ENCODE data around the gene RICTOR.

DNA sequence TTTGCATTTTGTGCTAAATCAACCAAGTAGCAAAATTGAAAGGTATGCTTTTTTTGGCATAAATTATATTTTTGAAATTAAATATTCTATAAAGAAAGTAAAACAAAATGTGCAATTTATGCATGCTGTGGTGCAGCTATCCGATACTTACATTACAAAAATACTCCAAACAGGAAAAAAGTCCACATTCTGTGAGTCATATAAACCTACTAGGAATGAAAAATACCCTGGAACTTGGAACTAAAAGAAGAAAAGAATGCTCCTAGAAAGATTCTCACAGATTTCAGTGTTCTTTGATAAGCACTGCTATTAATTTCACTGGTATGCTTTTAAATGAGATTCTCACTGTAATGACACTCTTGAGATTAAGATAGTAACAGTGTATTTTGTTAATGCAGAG, 135.8 kb downstream of the RICTOR start:
- no peak for TF ChIP-seq POLR2AphosphoS5 (IDR thresholded peaks at IDR 0.05)
- TF ChIP-seq, protein P1, sequence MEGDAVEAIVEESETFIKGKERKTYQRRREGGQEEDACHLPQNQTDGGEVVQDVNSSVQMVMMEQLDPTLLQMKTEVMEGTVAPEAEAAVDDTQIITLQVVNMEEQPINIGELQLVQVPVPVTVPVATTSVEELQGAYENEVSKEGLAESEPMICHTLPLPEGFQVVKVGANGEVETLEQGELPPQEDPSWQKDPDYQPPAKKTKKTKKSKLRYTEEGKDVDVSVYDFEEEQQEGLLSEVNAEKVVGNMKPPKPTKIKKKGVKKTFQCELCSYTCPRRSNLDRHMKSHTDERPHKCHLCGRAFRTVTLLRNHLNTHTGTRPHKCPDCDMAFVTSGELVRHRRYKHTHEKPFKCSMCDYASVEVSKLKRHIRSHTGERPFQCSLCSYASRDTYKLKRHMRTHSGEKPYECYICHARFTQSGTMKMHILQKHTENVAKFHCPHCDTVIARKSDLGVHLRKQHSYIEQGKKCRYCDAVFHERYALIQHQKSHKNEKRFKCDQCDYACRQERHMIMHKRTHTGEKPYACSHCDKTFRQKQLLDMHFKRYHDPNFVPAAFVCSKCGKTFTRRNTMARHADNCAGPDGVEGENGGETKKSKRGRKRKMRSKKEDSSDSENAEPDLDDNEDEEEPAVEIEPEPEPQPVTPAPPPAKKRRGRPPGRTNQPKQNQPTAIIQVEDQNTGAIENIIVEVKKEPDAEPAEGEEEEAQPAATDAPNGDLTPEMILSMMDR (IDR thresholded peaks at IDR 0.05), result no peak
